Stomach smooth muscle (tissue), 2 donors: Measurements from ENCODE around the gene RFK.

Source experiments
- H3K27ac ChIP-seq: one replicate; pipeline ENCODE4 v1.7.0; 2013; ENCODE audit warnings: mild to moderate bottlenecking, low read length, inconsistent platforms
- H3K27me3 ChIP-seq, 2 donors: one replicate each; pipeline ENCODE4 v1.7.0; 2013; ENCODE audit warnings: low read length in 2 of 2; ENCODE audit not compliant: insufficient read depth in 2 of 2, control insufficient read depth in 1 of 2
- H3K36me3 ChIP-seq, 2 donors: one replicate each; pipeline ENCODE4 v1.7.0; 2013; ENCODE audit warnings: low read length in 2 of 2; ENCODE audit not compliant: control insufficient read depth in 2 of 2, insufficient read depth in 2 of 2
- H3K4me1 ChIP-seq: one replicate; pipeline ENCODE4 v1.7.0; 2013; ENCODE audit warnings: low read length; ENCODE audit not compliant: control insufficient read depth, insufficient read depth
- H3K4me3 ChIP-seq, 2 donors: one replicate each; pipeline ENCODE4 v1.7.0; 2013; ENCODE audit warnings: low read length in 2 of 2
- H3K9ac ChIP-seq, 2 donors: one replicate each; pipeline ENCODE4 v1.7.0; 2013; ENCODE audit warnings: low read length in 2 of 2, mild to moderate bottlenecking in 1 of 2
- H3K9me3 ChIP-seq, 2 donors: one replicate each; pipeline ENCODE4 v1.7.0; 2013; ENCODE audit warnings: low read length in 2 of 2; ENCODE audit not compliant: control insufficient read depth in 2 of 2
- donor health status: healthy.
- donor health status: Pancreatic carcinoma.

Gene RFK

DNA sequence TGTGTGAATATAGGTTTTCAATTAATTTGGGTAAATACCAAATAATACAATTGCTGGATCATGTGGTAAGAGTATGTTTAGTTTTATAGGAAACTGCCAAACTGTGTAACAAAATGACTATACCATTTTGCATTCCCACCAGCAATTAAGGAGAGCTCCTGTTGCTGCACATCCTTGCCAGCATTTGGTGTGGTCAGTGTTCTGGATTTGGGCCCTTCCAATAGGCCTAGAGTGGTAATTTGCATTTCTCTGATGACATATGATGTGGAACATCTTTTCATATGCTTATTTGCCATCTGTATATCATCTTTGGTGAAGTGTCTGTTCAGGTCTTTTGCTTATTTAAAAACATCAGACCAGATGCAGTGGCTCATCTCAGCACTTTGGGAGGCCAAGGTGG, 11.6 kb upstream of the RFK start:
- H3K27ac ChIP-seq, result no peak overlapping the region
- no peaks in the 10 kb centered on the region for H3K36me3 ChIP-seq
- no peak overlapping the region for H3K4me3 ChIP-seq
- H3K9me3 ChIP-seq, result no peaks in the 10 kb centered on the region
- no peak overlapping the region for H3K9ac ChIP-seq
- no peaks in the 10 kb centered on the region for H3K27me3 ChIP-seq
- H3K4me1 ChIP-seq, result peaks cover 2% of the 10 kb centered on the region

DNA sequence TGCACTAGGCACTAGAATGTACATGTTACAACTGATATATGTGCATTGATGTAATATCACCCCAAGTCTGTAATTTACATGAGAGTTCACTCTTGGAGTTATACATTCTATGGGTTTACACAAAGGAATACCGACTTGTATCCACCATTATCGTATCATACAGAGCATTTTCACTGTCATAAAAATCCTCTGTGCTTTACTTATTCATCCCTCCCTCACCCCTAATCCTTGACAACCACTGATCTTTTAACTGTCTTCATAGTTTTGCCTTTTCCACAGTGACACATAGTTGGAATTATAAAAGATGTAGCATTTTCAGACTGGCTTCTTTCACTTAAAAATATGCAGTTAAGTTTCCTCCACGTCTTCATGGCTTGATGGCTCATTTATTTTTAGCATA, 11.1 kb upstream of the RFK start:
- Histone ChIP-seq H3K4me3 (no peak overlapping the region), H3K27me3 (no peaks in the 10 kb centered on the region), H3K27ac (no peak overlapping the region), H3K4me1 (peaks cover 2% of the 10 kb centered on the region), H3K36me3 (no peaks in the 10 kb centered on the region), H3K9me3 (no peaks in the 10 kb centered on the region), H3K9ac (no peak overlapping the region)

GRCh38 chr9:76404401-76404800, 10.2 kb upstream of the RFK start:
- Histone ChIP-seq H3K9ac (no peak overlapping the region), H3K4me3 (no peak overlapping the region), H3K36me3 (no peaks in the 10 kb centered on the region), H3K4me1 (peaks cover 2% of the 10 kb centered on the region), H3K27me3 (no peaks in the 10 kb centered on the region), H3K27ac (no peak overlapping the region), H3K9me3 (no peaks in the 10 kb centered on the region)

- H3K27ac ChIP-seq, result no peak overlapping the region
- H3K36me3 ChIP-seq, result no peaks in the 10 kb centered on the region
- no peaks in the 10 kb centered on the region for H3K27me3 ChIP-seq
- H3K4me3 ChIP-seq, result peak overlapping the region in 1 of 2 donors; percentile 17
- peak overlapping the region in 1 of 2 donors; percentile 11 for H3K9ac ChIP-seq
- H3K9me3 ChIP-seq, result no peaks in the 10 kb centered on the region
- peaks cover 2% of the 10 kb centered on the region for H3K4me1 ChIP-seq
Observed at GRCh38 chr9:76403352-76403751, 9.1 kb upstream of the RFK start.

DNA sequence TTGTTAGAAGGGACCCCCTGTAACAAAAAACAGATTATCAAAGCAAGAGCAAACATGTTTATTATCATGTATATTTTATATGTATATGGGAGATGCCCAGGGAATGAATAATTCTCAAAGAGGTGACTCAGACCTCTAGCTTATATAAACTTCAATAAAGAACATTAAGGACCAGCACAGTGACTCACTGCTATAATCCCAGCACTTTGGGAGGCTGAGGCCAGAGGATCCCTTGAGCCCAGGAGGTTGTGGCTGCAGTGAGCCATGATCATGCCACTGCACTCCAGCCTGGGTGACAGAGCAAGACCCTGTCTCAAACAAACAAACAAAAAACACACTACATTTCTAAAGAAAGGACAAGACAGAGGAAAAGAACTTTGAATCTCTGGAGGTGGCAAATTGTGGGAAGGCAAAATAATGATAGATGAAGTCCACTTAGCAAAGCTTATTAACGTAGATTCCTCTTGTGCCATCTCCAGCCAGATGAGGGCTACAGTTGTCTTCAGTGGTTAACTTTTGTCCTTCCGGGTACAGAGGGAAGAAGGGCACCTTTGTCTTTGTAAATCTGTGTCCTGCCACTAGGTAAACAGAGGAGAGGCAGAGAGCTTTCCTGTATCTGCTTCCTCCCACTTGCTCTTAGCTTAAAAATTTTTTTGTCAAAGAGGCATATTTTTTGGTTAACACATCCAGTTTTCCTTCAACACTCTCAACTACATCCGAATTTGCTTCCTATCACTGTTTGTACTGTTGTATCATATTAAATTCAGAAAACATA, 7.5 kb upstream of the RFK start:
- Histone ChIP-seq H3K27ac (no peak overlapping the region), H3K9ac (no peak overlapping the region), H3K27me3 (no peaks in the 10 kb centered on the region), H3K4me3 (no peak overlapping the region), H3K36me3 (no peaks in the 10 kb centered on the region), H3K4me1 (peaks cover 2% of the 10 kb centered on the region), H3K9me3 (no peaks in the 10 kb centered on the region)

GRCh38 chr9:76401176-76401575, 7.0 kb upstream of the RFK start:
- Histone ChIP-seq H3K9ac (no peak overlapping the region), H3K27ac (no peak overlapping the region), H3K4me3 (no peak overlapping the region), H3K36me3 (no peaks in the 10 kb centered on the region), H3K9me3 (no peaks in the 10 kb centered on the region), H3K4me1 (peaks cover 2% of the 10 kb centered on the region), H3K27me3 (no peaks in the 10 kb centered on the region)

GRCh38 chr9:76400534-76401096, 6.4 kb upstream of the RFK start:
- no peaks in the 10 kb centered on the region for H3K36me3 ChIP-seq

GRCh38 chr9:76399856-76400255, 5.6 kb upstream of the RFK start:
- Histone ChIP-seq H3K27ac (no peak overlapping the region), H3K9ac (no peak overlapping the region)

More at GRCh38 chr9:76400534-76401096, 6.4 kb upstream of the RFK start:
- Histone ChIP-seq H3K27me3 (no peaks in the 10 kb centered on the region), H3K9ac (no peak overlapping the region), H3K4me3 (no peak overlapping the region), H3K9me3 (no peaks in the 10 kb centered on the region), H3K27ac (no peak overlapping the region), H3K4me1 (peaks cover 2% of the 10 kb centered on the region)

DNA sequence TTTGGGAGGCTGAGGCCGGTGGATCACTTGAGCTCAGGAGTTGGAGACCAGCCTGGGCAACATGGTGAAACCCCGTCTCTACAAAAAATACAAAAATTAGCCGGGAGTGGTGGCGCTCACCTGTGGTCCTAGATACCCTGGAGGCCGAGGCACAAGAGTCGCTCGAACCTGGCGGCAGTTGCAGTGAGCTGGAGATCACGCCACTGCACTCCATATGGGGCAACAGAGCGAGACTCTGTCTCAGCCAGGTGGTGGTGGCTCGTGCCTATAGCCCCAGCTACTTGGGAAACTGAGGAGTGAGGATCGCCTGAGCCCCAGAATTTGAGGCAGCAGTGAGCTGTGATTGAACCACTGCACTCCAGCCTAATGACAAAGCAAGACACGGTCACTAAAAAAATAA, 2.4 kb upstream of the RFK start:
- no peak overlapping the region for H3K9ac ChIP-seq
- H3K4me3 ChIP-seq, result no peak overlapping the region
- H3K27ac ChIP-seq, result no peak overlapping the region
- peaks cover 0 to 2% of the 10 kb centered on the region in 2 donors for H3K36me3 ChIP-seq
- peaks cover 0 to 3% of the 10 kb centered on the region in 2 donors for H3K9me3 ChIP-seq
- H3K4me1 ChIP-seq, result peaks cover 7% of the 10 kb centered on the region
- no peaks in the 10 kb centered on the region for H3K27me3 ChIP-seq

More at GRCh38 chr9:76399856-76400255, 5.6 kb upstream of the RFK start:
- H3K4me3 ChIP-seq, result no peak overlapping the region
- no peaks in the 10 kb centered on the region for H3K36me3 ChIP-seq
- H3K27me3 ChIP-seq, result no peaks in the 10 kb centered on the region
- H3K9me3 ChIP-seq, result no peaks in the 10 kb centered on the region
- peaks cover 7% of the 10 kb centered on the region for H3K4me1 ChIP-seq

GRCh38 chr9:76396144-76396543, 1.9 kb upstream of the RFK start:
- H3K9me3 ChIP-seq, result peaks cover 0 to 3% of the 10 kb centered on the region in 2 donors
- no peak overlapping the region for H3K9ac ChIP-seq
- H3K27ac ChIP-seq, result no peak overlapping the region
- peaks cover 2% of the 10 kb centered on the region in 2 donors for H3K36me3 ChIP-seq
- H3K4me1 ChIP-seq, result peaks cover 7% of the 10 kb centered on the region
- no peaks in the 10 kb centered on the region for H3K27me3 ChIP-seq
- no peak overlapping the region for H3K4me3 ChIP-seq

- peak overlapping the region; percentile 97 for H3K27ac ChIP-seq
- H3K27me3 ChIP-seq, result no peaks in the 10 kb centered on the region
- H3K36me3 ChIP-seq, result peaks cover 2 to 5% of the 10 kb centered on the region in 2 donors
- peaks cover 0 to 3% of the 10 kb centered on the region in 2 donors for H3K9me3 ChIP-seq
- peak overlapping the region in 1 of 2 donors; percentile 97 for H3K9ac ChIP-seq
- peaks cover 7% of the 10 kb centered on the region for H3K4me1 ChIP-seq
- peak overlapping the region in 1 of 2 donors; percentile 93 for H3K4me3 ChIP-seq
Observed at GRCh38 chr9:76395381-76395780, 1.2 kb upstream of the RFK start.
